ENCODE results near the gene ABCC6.
"Not testable (repeated sequence)": the region's sequence is repeated elsewhere in the genome, so short reads cannot be mapped to it uniquely, and the experiment has no call there.

ABCC6 gene

DNA sequence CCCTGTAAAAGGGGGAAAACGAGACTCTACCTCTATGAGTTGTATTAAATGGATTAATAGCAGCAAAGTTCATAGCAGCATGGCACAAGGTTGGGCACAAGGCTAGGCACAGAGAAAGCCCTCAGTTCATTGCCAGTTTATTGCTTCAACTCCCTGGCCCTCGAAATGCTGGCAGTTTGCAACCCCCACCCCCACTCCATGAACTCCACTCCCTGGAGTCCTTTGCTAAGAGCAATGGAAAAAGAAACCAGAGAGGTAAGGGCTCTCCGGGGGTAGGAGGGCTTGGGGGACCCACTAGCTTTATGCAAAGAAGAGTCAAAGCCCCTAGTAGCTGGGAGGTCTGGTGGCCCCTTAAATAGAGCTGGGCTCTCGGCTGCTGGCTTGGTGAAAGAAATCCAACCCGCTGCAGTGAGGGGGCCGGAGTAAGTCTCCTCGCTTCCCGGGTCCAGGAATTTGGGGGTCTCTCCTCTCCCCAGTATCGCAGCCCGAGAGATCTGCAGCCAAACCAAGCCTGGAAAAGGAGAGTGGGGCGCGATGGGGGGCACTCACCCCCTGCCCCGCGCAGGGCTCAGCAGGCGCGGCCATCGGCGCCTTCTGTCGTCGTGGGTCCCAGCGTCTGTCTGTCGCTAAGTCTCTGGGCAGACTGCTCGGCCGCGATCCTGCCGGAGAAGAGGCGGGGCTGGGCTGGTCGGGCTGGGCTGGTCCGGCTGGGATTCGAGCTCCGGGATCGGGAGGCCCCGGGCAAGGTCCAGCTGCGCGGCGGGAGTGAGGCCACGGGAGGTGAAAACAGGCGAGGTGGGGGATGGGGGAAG lies at the start of gene ABCC6:
Gene ABCC6, minus strand, starts transcription at position 645 of the 812 bp plus-strand sequence. Its CDS starts 60 bp downstream, at position 585.
- DNase-seq: not testable (repeated sequence)

DNA sequence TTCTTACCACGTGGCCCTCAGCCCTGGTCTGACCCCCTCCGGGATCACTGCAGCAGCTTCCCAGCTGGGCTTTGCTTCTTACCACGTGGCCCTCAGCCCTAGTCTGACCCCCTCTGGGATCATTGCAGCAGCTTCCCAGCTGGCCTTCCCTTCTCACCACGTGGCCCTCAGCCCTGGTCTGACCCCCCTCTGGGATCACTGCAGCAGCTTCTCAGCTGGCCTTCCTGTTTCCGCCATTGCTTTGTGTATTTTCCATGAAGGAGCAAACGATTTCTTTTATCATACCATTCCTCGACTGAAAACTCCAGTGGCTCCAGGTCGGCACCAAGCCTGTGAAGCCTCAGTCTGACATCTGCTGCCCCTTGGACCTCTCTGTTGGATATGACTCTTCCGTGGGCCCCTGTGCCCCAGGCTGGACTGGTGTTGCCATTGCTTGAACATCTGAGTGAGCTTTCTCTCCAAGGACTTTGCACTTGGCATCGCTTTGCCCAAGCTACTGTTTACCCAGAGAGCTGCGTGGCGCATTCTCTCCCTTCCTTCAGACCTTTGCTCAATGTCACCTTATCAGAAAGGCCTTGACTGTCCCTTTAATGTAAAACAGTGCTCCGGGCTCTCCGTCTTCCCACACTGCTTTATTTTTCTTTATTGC lies 49.4 kb upstream of the ABCC6 start:
- DNase-seq: not testable (repeated sequence)

DNA sequence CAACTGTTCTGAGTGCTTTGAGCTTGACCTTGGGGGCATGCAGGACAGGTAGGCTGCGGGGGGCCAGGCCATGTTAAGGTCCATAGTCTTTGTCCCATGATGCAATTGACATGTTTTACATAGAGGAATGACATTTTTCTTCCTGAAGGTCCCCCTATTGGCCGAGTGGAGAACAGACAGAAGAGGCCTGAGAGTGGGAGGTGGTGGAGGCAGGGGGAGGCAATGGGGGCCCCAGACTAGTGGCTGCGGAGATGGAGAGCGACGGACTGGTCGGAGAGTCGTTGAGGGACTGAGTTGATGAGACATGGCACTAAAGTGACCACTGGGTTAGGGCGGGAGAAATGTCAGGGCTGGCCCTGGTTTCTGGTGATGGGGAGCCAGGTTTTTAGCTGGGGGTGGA lies 48.4 kb upstream of the ABCC6 start:
- not testable (repeated sequence) for DNase-seq

DNA sequence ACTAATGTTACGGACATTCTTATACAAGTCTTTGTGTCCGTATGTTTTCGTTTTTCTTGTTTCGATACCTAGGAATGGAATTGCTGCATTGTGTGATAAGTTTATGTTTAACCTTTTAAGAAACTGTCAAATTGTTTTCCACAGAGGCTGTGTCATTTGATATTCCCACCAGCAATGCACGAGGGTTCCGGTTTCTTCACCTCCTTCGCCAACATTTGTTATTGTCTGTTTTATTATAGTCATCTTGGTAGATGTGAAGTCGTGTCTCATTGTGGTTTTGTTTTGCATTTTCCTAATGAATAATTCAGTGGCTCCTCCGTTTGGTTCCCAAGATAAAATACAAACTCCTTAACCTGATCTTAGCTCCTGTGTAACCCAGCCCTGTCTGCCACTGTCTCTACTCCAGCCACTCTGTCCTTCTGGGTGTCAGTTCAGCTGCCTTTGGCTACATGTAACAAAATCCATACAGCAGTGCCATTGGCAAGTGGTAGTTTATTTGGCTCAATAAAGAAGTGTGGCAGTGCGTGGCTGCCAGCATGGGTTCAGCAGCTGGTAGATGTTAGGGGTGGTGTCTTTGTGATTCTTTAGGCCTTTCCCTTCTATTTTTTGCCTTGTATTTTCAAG lies 45.0 kb upstream of the ABCC6 start:
- DNase-seq: not testable (repeated sequence)

DNA sequence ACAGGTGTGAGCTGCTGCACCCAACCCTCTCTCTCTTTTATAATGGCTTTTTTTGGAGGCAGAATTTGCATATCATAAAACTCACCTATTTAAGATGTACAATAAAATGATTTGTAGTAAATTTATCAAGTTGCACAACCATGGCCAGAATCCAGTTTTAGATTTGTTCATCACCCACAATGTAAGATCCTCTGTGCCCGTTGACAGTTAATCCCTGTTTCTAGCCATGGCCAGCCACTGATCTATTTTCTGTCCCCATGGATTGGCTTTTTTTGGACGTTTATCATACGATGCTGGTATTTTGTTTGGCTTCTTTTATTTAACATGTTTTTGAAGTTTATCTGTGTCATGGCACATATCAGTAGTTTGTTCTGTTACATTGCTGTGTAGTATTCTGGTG lies 44.4 kb upstream of the ABCC6 start:
- DNase-seq: not testable (repeated sequence)

DNA sequence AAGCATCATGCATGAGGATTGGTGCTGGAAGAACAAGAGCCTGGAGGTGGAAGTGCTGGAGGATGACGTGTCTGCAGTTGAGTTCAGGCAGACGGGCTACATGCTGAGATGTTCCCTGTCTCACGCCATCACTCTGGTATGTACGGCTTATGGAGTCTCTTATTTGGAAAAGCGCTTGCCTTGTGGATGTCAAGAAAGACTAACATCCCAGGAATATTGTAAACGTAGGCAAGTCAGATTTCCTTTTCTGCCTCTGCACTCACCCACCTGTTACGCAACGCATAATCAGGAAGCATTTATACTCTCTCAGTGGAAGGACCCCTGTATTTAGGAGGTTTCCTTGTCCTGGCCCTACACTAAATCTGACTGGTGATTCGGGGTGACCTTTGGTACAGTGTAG lies 41.8 kb upstream of the ABCC6 start:
- DNase-seq: not testable (repeated sequence)

DNA sequence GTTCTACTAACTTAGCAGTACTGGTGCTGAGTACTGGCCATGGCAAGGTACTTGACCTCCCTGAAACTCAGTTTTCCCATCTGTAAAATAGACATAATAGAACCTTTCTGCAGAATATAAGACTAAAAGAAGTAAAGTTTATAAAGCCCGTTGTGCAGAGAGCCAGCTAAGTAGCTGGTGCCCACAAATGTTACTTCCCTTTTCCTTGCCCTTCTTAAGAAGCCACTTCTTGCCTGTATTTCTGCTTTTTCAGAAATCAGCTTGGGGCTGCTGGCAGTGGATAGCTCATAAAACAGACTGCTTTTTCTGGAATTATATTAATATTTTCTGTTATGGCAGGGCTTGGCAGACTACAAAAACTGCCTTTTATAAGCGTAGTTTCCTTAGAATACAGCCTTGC lies 40.7 kb upstream of the ABCC6 start:
- not testable (repeated sequence) for DNase-seq

DNA sequence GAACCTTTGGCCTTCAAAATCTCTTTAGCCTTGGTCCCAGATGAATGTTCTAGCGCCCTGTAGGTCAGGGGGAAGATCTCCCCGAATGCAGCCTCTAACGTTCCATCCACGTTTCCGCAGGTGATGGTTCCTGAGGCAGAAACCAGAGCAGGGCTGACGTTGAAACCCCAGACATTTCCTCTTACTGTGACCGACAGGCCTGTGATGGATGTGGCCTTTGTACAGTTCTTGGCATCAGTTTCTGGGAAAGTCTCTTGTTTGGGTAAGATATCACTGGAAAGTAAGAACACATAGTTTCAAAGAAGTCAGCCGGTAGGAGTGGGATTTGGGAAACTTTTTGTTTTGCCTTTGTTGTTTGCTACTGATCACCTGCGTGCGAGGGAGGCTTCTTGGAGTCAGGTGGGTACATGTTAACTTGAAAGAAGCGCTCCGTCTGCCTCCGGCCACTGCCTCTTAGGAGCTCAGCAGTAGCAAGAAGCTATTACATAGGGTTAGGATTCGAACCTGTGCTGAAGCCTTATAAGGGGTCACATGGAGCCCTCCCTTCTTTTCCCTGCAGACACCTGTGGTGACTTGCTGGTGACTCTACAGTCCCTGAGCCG lies 39.8 kb upstream of the ABCC6 start:
- DNase-seq: not testable (repeated sequence)

DNA sequence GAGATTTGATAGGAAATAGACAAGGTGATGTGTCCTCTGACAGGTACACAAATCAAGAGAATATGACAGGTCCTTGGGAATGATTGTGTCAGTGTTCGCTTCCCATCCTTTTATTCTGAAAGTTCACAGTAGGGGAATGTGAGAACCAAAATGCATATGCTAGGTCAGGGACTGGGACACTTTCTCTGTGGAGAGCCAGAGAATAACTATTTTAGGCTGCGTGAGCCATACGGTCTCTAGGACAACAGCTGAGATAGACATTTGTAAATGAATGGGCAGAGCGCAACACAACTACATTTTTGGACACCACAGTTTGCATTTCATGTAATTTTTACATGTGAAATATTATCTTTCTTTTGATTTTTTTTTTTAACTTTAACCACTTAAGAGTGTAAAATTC lies 36.7 kb upstream of the ABCC6 start:
- not testable (repeated sequence) for DNase-seq

DNA sequence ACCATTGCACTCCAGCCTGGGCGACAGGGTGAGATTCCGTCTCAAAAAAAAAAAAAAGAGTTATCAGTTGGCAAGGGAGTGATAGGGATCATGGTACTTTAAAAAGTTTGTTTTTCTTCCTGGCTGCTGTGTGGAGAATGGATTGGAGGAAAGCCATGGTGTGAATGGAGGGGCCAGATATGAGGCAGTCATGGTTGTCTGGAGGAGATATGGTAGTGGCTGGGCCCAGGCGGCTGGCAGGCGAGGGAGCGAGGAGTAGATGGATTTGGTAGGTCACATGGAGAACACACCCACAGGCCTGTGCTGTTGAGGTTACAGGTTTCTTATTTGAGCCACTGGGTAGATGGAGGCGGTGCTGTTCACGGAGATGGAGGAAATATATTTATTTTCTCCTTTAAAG lies 35.5 kb upstream of the ABCC6 start:
- not testable (repeated sequence) for DNase-seq

DNA sequence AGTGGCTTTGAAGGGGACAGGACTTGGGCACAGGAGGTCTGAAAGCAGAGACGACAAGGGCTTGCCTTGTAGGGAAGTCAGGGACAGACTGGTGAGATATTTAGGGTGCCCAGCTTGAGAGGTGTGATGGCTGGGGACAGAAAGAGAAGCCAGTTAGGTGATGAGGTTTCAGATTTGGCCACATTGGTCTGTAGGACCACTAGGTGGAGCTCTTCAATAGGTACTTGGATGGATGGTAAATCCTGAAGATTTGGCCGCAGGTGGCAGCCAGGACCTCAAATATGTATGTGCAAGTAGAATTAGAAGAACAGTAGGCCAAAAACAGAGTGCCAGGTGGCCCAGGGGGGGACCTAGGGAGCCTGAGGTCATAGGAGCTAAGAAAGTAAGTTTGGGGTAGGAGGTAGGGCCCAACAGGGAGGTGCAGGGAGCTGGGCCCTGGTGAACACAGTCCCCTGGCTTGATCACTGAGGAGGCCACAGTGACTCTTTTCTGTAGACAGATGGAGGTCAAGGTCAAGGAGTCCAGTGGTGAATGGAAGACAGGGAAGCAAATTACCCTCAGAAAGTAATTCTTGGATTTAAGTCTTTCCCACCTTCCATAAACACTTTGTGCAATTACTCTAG lies 34.1 kb upstream of the ABCC6 start:
- DNase-seq: not testable (repeated sequence)

DNA sequence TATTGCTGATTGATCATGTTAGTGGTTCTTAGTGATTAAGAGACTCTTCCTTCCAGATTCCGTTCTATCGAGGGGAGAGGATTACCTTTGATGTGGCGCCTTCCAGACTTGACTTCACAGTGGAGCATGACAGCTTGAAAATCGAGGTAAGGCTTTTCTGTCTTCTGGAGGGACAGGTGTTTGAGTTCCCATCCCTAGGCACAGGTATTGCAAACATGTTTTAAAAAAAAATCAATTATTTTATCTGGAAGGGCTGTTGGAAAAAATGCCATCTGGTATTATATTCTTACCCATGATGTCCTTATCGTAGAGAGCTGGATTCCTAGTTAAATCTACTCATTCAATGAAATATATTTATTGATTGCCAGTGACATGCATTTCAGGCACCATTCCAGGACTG lies 29.1 kb upstream of the ABCC6 start:
- DNase-seq: not testable (repeated sequence)

DNA sequence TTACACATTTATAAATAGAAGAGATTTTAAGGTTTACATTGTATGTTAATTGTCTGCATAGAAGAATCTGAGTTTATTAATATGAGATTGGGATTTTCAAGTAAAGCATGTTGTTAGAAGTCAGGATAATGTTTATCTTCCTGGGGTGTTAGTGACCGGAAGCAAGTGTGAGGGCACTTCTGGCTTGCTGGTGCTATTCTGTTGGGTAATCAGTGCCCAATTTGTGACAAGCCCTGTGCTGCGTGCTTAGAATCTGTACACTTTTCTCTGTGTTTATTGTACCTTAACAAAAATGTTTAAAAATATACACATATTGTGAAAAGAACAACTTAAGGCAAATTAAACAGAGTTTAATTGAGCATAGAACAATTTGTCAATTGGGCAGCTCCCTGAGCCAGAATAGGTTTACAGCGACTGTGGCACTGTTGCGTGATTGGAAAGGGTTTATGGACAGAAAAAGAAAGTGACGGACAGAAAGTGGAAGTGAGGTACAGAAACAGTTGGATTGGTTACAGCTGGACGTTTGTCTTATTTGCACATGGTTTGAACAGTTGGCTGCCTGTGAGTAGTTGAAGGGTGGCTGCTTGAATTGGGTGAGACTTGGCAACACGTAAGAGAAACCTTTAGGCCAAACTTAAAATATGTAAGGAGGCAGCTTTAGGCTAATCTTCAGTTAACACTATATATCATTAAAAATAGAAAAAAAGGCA lies 26.5 kb upstream of the ABCC6 start:
- DNase-seq: not testable (repeated sequence)

DNA sequence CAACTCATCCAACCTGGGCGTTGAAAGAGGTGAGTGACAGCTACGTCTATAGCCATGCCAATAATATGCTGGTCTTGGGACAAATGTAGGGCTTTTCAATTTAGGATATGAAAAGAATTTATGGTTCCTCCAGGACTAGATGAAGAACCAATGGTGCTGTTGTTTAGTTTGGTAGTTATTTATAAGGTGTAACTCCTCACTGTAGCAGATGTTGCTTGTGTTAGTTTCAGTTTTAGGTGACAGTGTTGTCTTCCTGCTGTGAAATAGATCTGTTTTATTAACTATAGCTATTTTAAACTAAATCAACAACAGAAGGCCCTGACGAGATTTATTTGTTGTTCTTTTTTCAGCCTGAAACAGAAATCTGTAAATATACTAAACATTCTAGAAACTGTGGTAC lies 24.1 kb upstream of the ABCC6 start:
- not testable (repeated sequence) for DNase-seq

DNA sequence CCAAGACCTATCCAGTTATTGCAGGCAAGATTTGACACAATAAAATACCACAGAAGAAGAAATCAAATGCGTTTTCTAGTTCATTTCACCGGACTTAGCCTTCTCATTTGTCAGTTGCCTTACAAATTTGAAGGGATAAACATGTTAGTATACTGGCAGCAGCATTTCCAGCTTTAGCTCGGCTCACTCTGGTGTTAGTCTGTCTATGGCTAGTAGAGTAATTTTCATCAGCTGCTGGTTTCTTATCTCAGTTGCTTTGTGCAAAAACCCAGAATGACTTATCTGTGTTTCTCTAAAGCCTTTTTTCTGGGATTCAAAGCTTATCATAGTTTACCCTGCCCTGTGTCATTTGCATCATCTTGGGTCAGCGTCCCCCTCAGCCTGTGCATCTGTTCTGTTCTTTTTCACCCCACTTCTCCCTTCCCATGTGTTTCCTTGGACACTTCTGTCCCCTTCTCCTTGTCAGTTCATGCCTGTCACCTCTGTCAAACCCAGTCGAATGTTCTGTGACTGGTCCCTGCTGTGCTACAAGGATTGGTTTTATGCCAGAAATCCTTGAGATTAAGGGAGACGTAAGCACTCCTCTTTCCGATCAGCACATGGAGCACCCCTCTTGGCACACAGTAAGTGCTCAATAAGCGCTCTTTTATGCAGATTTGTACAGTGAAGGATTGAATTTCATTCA lies 23.4 kb upstream of the ABCC6 start:
- not testable (repeated sequence) for DNase-seq

DNA sequence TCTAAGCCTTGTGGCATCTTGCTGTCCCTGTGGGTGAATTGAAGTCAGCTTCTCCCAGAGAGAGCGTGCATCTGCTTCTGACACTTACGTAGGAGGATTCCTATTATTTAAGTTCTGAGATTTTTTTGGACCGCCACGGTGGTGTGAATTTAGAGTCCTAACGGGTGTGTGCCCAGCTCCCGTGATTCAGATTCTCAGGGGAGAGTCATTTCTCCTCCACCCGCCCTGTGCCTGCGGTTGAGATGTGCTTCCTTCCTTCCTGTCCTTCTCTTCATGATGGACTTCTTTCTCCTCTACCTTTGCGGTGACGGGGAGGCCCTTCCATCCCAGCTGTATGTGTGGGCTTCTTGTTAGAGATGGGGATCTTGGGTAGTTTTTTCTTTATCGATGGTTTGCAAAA lies 20.6 kb upstream of the ABCC6 start:
- DNase-seq: not testable (repeated sequence)

DNA sequence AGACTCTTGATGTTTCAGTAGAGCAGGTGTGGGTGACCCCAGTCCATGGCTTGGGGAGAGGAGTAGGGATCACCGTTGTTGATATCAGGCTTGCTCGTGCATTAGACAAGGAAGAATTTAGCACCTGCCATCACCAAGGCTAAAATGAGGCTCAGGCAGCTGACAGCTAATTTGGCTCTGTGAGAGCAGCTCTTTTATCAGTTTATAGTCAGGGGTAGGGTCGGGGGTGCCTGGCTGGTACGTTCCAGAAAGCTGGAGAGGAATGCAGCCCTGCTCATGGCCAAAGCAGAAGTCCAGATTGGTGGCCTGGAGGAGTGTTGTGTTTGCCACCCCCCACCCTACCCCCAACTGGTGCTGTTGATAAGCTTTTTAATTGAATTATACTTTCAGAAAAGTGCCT lies 17.4 kb upstream of the ABCC6 start:
- not testable (repeated sequence) for DNase-seq

DNA sequence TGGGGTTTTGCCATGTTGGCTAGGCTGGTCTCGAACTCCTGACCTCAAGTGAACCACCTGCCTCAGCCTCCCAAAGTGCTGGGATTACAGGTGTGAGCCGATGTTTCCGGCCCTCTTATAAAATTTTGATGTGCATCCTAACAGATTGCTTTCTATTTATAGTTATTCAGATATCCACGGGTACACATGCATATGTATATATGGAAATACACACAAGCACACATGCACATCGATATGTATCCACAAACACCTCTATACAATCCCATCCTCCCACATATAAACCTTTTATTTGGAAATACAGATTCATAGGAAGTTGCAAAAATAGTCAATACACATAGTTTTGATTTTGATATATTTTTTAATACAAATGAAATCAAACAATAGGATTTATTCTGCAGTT lies 14.4 kb upstream of the ABCC6 start:
- DNase-seq: not testable (repeated sequence)

DNA sequence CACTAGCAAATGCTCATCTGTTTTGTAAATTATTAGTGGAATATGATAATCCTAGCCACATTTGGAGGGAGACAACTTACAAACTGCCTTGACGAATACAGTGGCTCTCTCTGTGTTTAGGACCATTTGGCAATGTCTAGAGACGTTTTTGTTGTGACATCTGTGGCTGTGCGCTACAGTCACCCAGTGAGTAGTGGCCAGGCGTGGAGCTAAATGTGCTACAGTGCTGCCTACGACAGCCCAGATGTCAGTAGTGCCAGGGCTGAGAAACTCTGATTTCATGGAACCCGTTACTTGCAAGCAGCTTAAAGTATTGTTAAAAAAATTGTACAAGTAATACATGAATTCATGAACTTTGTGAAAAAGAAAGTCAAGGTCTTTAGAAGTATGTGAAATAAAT lies 13.8 kb upstream of the ABCC6 start:
- not testable (repeated sequence) for DNase-seq

DNA sequence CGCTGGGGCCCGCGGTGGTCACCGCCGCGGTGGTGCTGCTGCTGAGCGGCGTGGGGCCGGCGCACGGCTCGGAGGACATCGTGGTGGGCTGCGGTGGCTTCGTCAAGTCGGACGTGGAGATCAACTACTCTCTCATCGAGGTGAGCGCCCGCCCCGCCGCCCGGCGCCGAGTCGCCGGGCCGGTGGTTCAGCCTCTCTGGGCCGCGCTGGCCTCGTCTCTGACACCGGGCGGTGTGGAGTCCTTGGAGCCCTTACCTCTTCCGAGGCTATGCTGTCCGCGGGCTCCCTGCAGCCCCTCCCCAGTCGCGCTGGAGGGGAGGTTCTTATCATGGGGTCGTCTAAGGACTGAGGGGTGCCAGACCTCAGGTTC lies 9.4 kb upstream of the ABCC6 start:
- not testable (repeated sequence) for DNase-seq

DNA sequence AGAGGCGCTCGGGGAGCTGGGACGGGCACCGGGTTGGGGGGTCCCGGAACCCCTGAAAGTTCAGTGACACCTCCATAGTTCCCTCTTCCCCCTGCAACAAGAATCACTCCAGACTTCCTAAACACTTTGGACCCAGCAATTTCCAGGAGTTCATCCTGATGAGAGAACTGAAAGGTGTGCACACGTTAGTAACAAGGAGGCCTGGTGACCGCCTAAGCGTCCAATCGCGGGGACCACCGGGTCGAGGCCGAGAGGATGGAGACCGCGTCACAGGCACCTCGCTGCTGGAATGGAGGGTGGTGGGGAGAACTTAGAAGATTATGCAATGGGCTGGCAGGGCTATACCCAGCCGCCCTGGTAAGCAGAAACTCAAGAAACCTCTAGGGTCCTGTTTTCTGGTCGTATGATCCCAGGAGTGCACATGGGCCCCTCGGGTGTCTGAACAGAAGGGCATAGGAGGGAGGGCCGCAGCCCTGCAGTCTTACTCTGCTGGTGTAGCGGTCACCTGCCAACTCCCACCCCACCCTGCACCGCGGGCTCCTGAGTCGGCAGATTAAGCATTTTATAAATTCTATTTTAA lies 458 bp upstream of the ABCC6 start:
- not testable (repeated sequence) for DNase-seq
